Heart right ventricle (tissue), 16 donors: Measurements from ENCODE around the gene ZNF853. TPM values are rescaled to one million over a fixed set of nuclear protein-coding genes. Genes with fewer than 3 reads are reported as not detected.

Source experiments
- ATAC-seq, 8 donors: fragments of 200-7000 bp; cut with Tn5 transposase; one replicate each; pipeline ENCODE4 v1.9.1; 2020; ENCODE audit warnings: mild to moderate bottlenecking in 8 of 8, moderate library complexity in 8 of 8, moderate number of reproducible peaks in 1 of 8
- DNase-seq, 2 donors: peaks; one replicate each; pipeline ENCODE4 v3.0.0-alpha.2; 2020
- H3K27ac ChIP-seq, 10 donors: fragments of 200-600 bp; sonication (generic) in 2 of 10; one replicate each; pipeline versions ENCODE4 v1.5.0 to v1.8.0; 2020 to 2022; ENCODE audit warnings: mild to moderate bottlenecking in 3 of 10
- H3K27me3 ChIP-seq, 7 donors: fragments of 200-600 bp; one replicate each; pipeline ENCODE4 v1.8.0; 2021 to 2022; ENCODE audit warnings: mild to moderate bottlenecking in 2 of 7
- H3K36me3 ChIP-seq, 9 donors: fragments of 200-600 bp; sonication (generic) in 1 of 9; one replicate each; pipeline versions ENCODE4 v1.5.0 to v1.8.0; 2020 to 2022; ENCODE audit warnings: mild to moderate bottlenecking in 2 of 9
- H3K4me1 ChIP-seq, 9 donors: fragments of 200-600 bp; sonication (generic) in 1 of 9; one replicate each; pipeline versions ENCODE4 v1.5.0 to v1.8.0; 2020 to 2022; ENCODE audit warnings: mild to moderate bottlenecking in 4 of 9
- H3K4me3 ChIP-seq, 10 donors: fragments of 200-600 bp; sonication (generic) in 2 of 10; one replicate each; pipeline versions ENCODE4 v1.5.0 to v1.8.0; 2020 to 2022; ENCODE audit warnings: mild to moderate bottlenecking in 7 of 10, moderate library complexity in 2 of 10
- H3K9me3 ChIP-seq, 11 donors: fragments of 200-600 bp in 10 of 11; sonication (generic) in 2 of 11; one replicate each; pipeline versions ENCODE4 v1.5.0 to v1.8.0; 2013 to 2022; ENCODE audit warnings: mild to moderate bottlenecking in 2 of 11, control low read depth in 1 of 11, moderate library complexity in 1 of 11
- WGBS, 2 donors: extraction: QIAGEN DNeasy Blood & Tissue Kit; methylation state at CpG; one replicate each; pipeline ENCODE4 v1.1.7; 2013; ENCODE audit warnings: inconsistent platforms in 1 of 2; 5-methylcytosine and 5-hydroxymethylcytosine counted together
- intact Hi-C, 10 donors: fragments of 100-400 bp; cut with DNase I; formaldehyde crosslinking; loops; one replicate each; pipeline versions ENCODE4 v1.11.1 to v1.14.2; 2022
- polyA plus RNA-seq, 2 donors: library from polyadenylated mRNA; stranded (reverse); fragments of 200-250 nt; gene quantifications; one replicate each; pipeline ENCODE4 v1.2.3, GENCODE V29; 2013
- total RNA-seq, 10 donors: library from RNA; stranded (reverse); fragmentation: NEBNext Ultra II Directional in 3 of 10; extraction: Animal tissue kit (Norgen Biotek cat#: 25700) in 3 of 10; gene quantifications; one replicate each; pipeline versions ENCODE4 v1.2.1 to v1.2.4, GENCODE V29; 2021 to 2023
- TF ChIP-seq, protein P1 (sequence below), 9 donors: fragments of 200-600 bp; sonication (generic) in 2 of 9; IDR thresholded peaks; one replicate each; pipeline versions ENCODE4 v1.5.0 to v1.8.0; 2021 to 2022; ENCODE audit warnings: antibody characterized with exemption in 9 of 9, mild to moderate bottlenecking in 5 of 9, moderate library complexity in 1 of 9
- donor health status: Arrhythmogenic right ventricular cardiomyopathy.
- donor health status: ischemic (EF 13 %, LVEDD 7.1; RV severe dilation, severe dysfunction).
- donor health status: healthy with polysubstance abuse.
- donor health status: DM: no; HTN: yes; CAD: no.
- donor health status: DM: no; HTN: no; CAD: no.
- donor health status: ischemic (EF 25% LVEDD 6.9; RV normal size, moderate dysfunction).
- donor health status: ischemic (EF 25% LVEDD 5.7; RV mildly dilated, moderate dysfunction).
- donor health status: healthy.
- donor health status: DM: yes; HTN: yes; CAD: no.
- donor health status: Ischemic cardiomyopathy.
- donor health status: ischemic (EF 35%, LVEDD 5.7; RV mildly dilated, moderate dysfunction).
- donor health status: nonischemic (EF 11% LVEDD 7.7; RV severe dilation, severe dysfunction).
- donor health status: DM: yes; HTN: yes; CAD: no.
- donor health status: PGD.
- donor health status: ischemic (EF 29% LVEDD 5.4; RV normal size, mild dysfunction).
- donor health status: nonischemic (EF 23%, LVEDD 6.1; RV moderate dilation, normal function).

ZNF853 gene
- total and polyA plus RNA-seq, 12 donors: 1.2 to 16.3 (median 13.2) TPM

DNA sequence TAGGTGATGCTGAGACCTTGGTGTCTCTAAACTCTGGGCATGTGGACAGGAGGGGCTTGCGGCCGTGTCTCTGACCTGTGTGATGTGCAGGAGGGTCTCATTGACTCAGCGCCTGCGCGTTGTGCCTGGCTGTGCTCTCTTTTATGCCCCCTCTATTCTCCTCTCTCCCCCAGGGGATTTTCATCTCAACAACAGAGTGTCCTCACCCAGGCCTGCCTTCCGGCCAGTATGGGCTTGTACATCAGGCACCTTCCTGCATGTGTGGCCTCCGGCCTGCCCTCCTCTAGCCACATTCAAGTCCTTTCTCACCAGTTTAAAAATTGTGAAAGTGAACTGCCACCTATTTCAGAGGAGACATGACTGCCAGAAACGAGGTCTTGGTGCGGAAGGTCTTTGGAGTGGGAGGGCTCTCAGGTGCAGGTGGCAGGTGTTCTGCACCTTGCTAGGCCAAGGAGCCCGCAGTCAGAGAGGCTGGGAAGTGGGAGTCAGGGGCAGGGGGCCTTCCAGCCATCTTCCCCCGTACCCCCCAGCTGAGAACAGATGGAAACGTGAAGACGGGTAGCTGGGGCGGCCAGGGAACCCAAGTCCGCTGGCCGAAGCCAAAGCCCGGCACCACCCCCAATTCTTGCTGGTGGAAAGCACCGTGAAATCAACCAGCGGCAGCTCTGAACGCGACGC is 26.1 kb upstream of the ZNF853 start:
- intact Hi-C loops: loop anchor here in 2 of 10 donors (2.0 to 5.0 kb wide), 2 partner anchors 72 to 343 kb away; no protein-coding TSS in a partner anchor
- Histone ChIP-seq H3K27me3 (no peaks in the 10 kb centered on the region), H3K9me3 (no peaks in the 10 kb centered on the region), H3K4me1 (peaks cover 7 to 21% (median 16%) of the 10 kb centered on the region in 9 donors), H3K27ac (peak overlapping the region in 8 of 10 donors; percentile 13 to 96 (median 90)), H3K36me3 (peaks cover 0 to 76% (median 37%) of the 10 kb centered on the region in 9 donors), H3K4me3 (peak overlapping the region in 9 of 10 donors; percentile 68 to 100 (median 92))
- DNase-seq: no peak
- TF ChIP-seq, protein P1, sequence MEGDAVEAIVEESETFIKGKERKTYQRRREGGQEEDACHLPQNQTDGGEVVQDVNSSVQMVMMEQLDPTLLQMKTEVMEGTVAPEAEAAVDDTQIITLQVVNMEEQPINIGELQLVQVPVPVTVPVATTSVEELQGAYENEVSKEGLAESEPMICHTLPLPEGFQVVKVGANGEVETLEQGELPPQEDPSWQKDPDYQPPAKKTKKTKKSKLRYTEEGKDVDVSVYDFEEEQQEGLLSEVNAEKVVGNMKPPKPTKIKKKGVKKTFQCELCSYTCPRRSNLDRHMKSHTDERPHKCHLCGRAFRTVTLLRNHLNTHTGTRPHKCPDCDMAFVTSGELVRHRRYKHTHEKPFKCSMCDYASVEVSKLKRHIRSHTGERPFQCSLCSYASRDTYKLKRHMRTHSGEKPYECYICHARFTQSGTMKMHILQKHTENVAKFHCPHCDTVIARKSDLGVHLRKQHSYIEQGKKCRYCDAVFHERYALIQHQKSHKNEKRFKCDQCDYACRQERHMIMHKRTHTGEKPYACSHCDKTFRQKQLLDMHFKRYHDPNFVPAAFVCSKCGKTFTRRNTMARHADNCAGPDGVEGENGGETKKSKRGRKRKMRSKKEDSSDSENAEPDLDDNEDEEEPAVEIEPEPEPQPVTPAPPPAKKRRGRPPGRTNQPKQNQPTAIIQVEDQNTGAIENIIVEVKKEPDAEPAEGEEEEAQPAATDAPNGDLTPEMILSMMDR (IDR thresholded peaks at IDR 0.05): no peak
- peak in 4 of 8 donors; percentile 1 to 14 (median 6) for ATAC-seq
- 44 to 46% methylated on average over 22 of the region's 22 CpGs for WGBS, 2 donors

DNA sequence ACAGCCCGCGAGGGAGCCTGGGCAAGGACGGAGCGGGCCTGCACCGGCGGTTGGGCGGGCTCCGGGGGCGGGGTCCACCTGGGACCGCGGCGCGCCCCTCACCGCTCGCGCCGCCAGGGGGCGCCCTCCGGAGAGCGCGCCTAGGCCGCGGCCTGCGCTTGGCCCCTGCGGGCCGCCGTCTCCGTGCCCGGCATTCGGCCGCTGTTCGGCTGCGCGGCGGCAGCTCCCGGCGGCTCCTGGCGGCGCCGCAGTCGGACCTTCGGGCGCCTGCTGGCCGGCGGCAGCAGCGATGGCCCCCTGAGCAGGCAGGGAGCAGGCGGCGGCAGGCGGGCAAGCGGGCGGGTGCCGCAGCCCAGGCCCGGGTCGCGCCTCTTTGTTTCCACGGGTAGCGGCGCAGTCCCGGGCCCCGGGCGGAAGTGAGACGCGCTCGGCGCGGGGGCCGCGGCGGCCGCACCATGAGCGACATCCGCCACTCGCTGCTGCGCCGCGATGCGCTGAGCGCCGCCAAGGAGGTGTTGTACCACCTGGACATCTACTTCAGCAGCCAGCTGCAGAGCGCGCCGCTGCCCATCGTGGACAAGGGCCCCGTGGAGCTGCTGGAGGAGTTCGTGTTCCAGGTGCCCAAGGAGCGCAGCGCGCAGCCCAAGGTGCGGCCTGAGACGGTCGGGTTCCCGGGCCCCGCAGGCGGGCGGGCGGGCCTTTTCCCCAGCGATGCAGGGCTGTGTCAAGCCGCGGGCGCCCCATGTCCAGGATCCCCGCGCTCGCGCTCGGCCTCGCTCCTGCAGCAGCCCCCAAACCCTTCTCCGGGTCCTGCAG is 25.4 kb upstream of the ZNF853 start, which contains the start of gene INTS15:
Gene INTS15 (plus strand): TSS at position 193 of the 816 bp plus-strand sequence. CDS start 263 bp downstream, at position 456.
- H3K4me3 ChIP-seq: peak within 1 kb of the TSS; percentile 68 to 100 (median 92)
- H3K27ac ChIP-seq: peak within 1 kb of the TSS; percentile 80 to 96 (median 92)
- no peaks in the 10 kb centered on the region for H3K9me3 ChIP-seq
- peak; percentile 92 to 98 (median 94) for ATAC-seq
- peak; percentile 62 to 78 for DNase-seq
- peaks cover 0 to 76% (median 37%) of the 10 kb centered on the region in 9 donors for H3K36me3 ChIP-seq
- WGBS, 2 donors: 0 to 1% methylated on average over 106 to 107 of the region's 107 CpGs
- no peaks in the 10 kb centered on the region for H3K27me3 ChIP-seq
- intact Hi-C loops: loop anchor here in 2 of 10 donors (2.0 to 5.0 kb wide), 2 partner anchors 73 to 342 kb away; no protein-coding TSS in a partner anchor
- peaks cover 7 to 21% (median 16%) of the 10 kb centered on the region in 9 donors for H3K4me1 ChIP-seq
- TF ChIP-seq, protein P1 (IDR thresholded peaks at IDR 0.05): peak; percentile 54 to 97 (median 80)

DNA sequence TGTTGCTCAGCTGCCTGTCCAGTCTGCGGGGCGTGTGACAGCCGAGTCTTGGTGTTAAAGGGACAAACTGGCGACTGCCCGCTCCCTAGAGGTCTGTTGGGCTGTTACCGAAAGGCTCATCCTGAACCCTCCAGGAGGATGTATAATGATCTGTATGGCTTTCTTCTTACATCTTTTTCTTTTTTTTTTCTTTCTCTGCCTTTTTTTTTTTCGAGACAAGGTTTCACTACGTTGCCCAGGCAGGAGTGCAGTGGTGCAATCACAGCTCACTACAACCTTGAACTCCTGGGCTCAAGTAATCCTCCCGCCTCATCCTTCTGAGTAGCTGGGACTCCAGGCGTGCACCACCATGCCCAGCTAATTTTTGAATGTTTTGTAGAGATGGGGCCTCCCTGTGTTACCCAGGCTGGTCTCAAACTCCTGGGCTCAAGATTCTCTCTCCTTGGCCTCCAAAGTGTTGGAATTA is 24.7 kb upstream of the ZNF853 start:
- peaks cover 0 to 76% (median 39%) of the 10 kb centered on the region in 9 donors for H3K36me3 ChIP-seq
- peak overlapping the region; percentile 68 to 100 (median 92) for H3K4me3 ChIP-seq
- intact Hi-C loops: no loop called here
- H3K4me1 ChIP-seq: peaks cover 7 to 21% (median 16%) of the 10 kb centered on the region in 9 donors
- peak in 5 of 8 donors; percentile 18 to 43 (median 33) for ATAC-seq
- H3K27ac ChIP-seq: peak overlapping the region in 9 of 10 donors; percentile 80 to 96 (median 92)
- H3K9me3 ChIP-seq: no peaks in the 10 kb centered on the region
- TF ChIP-seq, protein P1 (IDR thresholded peaks at IDR 0.05): no peak
- WGBS, 2 donors: 14 to 16% methylated on average over 10 of the region's 10 CpGs
- no peak for DNase-seq
- no peaks in the 10 kb centered on the region for H3K27me3 ChIP-seq

DNA sequence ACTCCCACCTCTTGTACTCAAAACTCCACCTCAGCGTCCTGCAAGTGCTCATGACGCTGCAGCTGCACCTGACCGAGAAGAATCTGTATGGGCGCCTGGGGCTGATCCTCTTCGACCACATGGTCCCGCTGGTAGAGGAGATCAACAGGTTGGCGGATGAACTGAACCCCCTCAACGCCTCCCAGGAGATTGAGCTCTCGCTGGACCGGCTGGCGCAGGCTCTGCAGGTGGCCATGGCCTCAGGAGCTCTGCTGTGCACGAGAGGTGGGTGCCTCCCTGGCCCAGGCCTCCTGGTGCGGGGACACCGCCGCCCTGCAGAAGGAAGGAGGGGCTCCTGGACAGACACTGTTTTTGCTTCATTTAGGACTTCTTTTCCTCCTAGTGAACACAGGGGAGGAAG is 15.3 kb upstream of the ZNF853 start:
- Histone ChIP-seq H3K9me3 (no peaks in the 10 kb centered on the region), H3K27me3 (no peaks in the 10 kb centered on the region), H3K36me3 (peaks cover 2 to 99% (median 60%) of the 10 kb centered on the region in 9 donors), H3K27ac (no peak overlapping the region), H3K4me3 (no peak overlapping the region), H3K4me1 (no peaks in the 10 kb centered on the region)
- intact Hi-C loops: no loop called here
- DNase-seq: no peak
- TF ChIP-seq, protein P1 (IDR thresholded peaks at IDR 0.05): no peak
- 94 to 95% methylated on average over 13 to 15 of the region's 15 CpGs for WGBS, 2 donors
- ATAC-seq: no peak
